Panc1 (cell line): Measurements from ENCODE around the gene UBFD1. TPM values are rescaled to one million over a fixed set of nuclear protein-coding genes. Genes with fewer than 3 reads are reported as not detected.
A peak's percentile ranks its signal among the peaks of the same experiment; 100 is the strongest.

ENCODE experiments used
- ATAC-seq: fragments of 200-7000 bp; cut with Tn5 transposase; 2 replicates; pipeline ENCODE4 v1.9.1; 2020; ENCODE audit warnings: mild to moderate bottlenecking, moderate library complexity
- BruUV-seq: library from RNA; stranded (reverse); fragments of 400-500 nt; replicated peaks from 2 replicates; lab custom pipeline; 2021; lab: Mats Ljungman, UMichigan
- CTCF ChIA-PET: fragments of 300-600 bp; sonication (Branson Sonifier 250); formaldehyde crosslinking; loops from one replicate; lab custom pipeline; 2022; ENCODE audit warnings: antibody characterized with exemption; lab: Charles Lee
- POLR2A ChIA-PET: fragments of 300-600 bp; sonication (Branson Sonifier 250); formaldehyde crosslinking; loops from one replicate; lab custom pipeline; 2022; ENCODE audit warnings: antibody characterized with exemption; lab: Charles Lee
- DNase-seq: peaks from one replicate; pipeline ENCODE4 v3.0.0-alpha.2; 2010; ENCODE audit warnings: low read depth, low spot score
- H3K27ac ChIP-seq: 2 replicates; pipeline ENCODE4 v1.5.1; 2011; ENCODE audit warnings: mild to moderate bottlenecking, low read length, inconsistent platforms
- H3K27me3 ChIP-seq: fragments of 200-500 bp; sonication (Bioruptor generic); 2 replicates; pipeline ENCODE4 v1.6.0; 2014; ENCODE audit warnings: low read length, inconsistent platforms; ENCODE audit not compliant: control insufficient read depth, insufficient read depth
- H3K36me3 ChIP-seq: fragments of 200-500 bp; sonication (Bioruptor generic); 2 replicates; pipeline ENCODE4 v1.5.1; 2014; ENCODE audit warnings: inconsistent platforms, mild to moderate bottlenecking, low read length, moderate library complexity; ENCODE audit not compliant: control insufficient read depth, insufficient read depth
- H3K4me1 ChIP-seq: 2 replicates; pipeline ENCODE4 v1.5.1; 2011; ENCODE audit warnings: inconsistent platforms, mild to moderate bottlenecking, low read length, moderate library complexity; ENCODE audit not compliant: control insufficient read depth, insufficient read depth
- H3K4me3 ChIP-seq, 2 experiments: 2 replicates each; pipeline ENCODE4 v1.5.1; 2011 to 2012; ENCODE audit warnings: low read depth in 2 of 2, low read length in 2 of 2, mild to moderate bottlenecking in 2 of 2, inconsistent platforms in 1 of 2, moderate library complexity in 1 of 2
- H3K9me3 ChIP-seq: fragments of 200-500 bp; sonication (Bioruptor generic); 2 replicates; pipeline ENCODE4 v1.5.1; 2014; ENCODE audit warnings: low read depth, mild to moderate bottlenecking, inconsistent platforms, low read length, moderate library complexity; ENCODE audit not compliant: control insufficient read depth, insufficient read depth
- POLR2AphosphoS5 ChIP-seq: IDR thresholded peaks from 2 replicates; pipeline ENCODE4 v1.6.1; 2012; ENCODE audit warnings: mild to moderate bottlenecking, low read depth, low read length, moderate library complexity
- REST ChIP-seq, 2 experiments: IDR thresholded peaks; 2 replicates each; pipeline ENCODE4 v1.6.1; 2011 to 2012; ENCODE audit warnings: low read depth in 2 of 2, control low read depth in 1 of 2, low read length in 1 of 2, mild to moderate bottlenecking in 1 of 2, moderate library complexity in 1 of 2; ENCODE audit not compliant: insufficient read depth in 1 of 2
- SIN3A ChIP-seq: IDR thresholded peaks from 2 replicates; pipeline ENCODE4 v1.6.1; 2012; ENCODE audit warnings: low read depth, mild to moderate bottlenecking, low read length, moderate library complexity, borderline replicate concordance; ENCODE audit not compliant: insufficient read depth
- TCF7L2 ChIP-seq: IDR thresholded peaks from 2 replicates; pipeline ENCODE4 v1.6.1; 2011; ENCODE audit warnings: mild to moderate bottlenecking, low read depth, low read length, inconsistent platforms
- in situ Hi-C: cut with HindIII; loops from 2 replicates; pipeline ENCODE4 v1.10.0; 2016; ENCODE audit warnings: low sequenced_read_pairs, low pct_unique_long_range_greater_than_20kb
- intact Hi-C: fragments of 100-400 bp; cut with micrococcal nuclease; formaldehyde crosslinking; loops from one replicate; pipeline ENCODE4 v1.10.0; 2022; ENCODE audit not compliant: unreplicated experiment
- total RNA-seq: library from RNA; stranded (reverse); gene quantifications from one replicate; pipeline ENCODE4 v1.2.1, GENCODE V29; 2021; ENCODE audit not compliant: unreplicated experiment
- TF ChIP-seq, protein P1 (sequence below): fragments of 450-650 bp; IDR thresholded peaks from 2 replicates; pipeline ENCODE4 v1.5.1; 2017; ENCODE audit warnings: mild to moderate bottlenecking

Gene UBFD1
- total RNA-seq, 1 experiment from 2014 or later: 102 TPM

DNA sequence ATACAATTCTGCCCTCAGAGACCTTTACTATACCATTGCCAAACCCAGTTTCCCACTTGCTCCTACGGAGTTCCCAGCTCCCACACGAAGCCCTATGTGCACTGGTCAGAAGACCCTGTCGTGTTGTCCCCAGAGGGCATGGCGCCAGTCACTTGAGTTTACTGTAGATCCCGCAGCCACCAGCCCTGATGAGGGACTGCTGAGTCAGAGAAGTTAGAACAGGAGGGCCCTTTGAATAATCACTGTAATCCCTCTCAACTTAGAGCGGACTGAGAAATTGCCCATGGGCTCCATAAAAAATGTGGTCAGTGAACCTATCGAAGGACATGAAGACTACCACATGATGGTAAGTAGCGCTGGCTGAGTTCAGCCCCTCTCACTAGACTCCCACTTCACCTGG, 9.2 kb downstream of the UBFD1 start:
- H3K27me3 ChIP-seq: no peaks in the 10 kb centered on the region

GRCh38 chr16:23567602-23568001, 10.1 kb downstream of the UBFD1 start:
- ChIA-PET CTCF (no interaction called here), POLR2A (no interaction called here)
- H3K27ac ChIP-seq: no peak overlapping the region
- intact Hi-C loops (no loop called here), in situ Hi-C loops (no loop called here)
- no peak overlapping the region for H3K4me3 ChIP-seq
- peaks cover 36% of the 10 kb centered on the region for H3K36me3 ChIP-seq
- BruUV-seq: no TSS peak
- H3K27me3 ChIP-seq: no peaks in the 10 kb centered on the region
- H3K4me1 ChIP-seq: no peaks in the 10 kb centered on the region
- ATAC-seq (peak; percentile 73), DNase-seq (no peak)
- no peaks in the 10 kb centered on the region for H3K9me3 ChIP-seq
- TF ChIP-seq POLR2AphosphoS5 (no peak), SIN3A (no peak), TCF7L2 (no peak), REST (IDR thresholded peaks at IDR 0.05; ENCODE audit: insufficient read depth in 1 of 2, low read depth in 2 of 2, low read length in 1 of 2) (no peak)
- TF ChIP-seq, protein P1, sequence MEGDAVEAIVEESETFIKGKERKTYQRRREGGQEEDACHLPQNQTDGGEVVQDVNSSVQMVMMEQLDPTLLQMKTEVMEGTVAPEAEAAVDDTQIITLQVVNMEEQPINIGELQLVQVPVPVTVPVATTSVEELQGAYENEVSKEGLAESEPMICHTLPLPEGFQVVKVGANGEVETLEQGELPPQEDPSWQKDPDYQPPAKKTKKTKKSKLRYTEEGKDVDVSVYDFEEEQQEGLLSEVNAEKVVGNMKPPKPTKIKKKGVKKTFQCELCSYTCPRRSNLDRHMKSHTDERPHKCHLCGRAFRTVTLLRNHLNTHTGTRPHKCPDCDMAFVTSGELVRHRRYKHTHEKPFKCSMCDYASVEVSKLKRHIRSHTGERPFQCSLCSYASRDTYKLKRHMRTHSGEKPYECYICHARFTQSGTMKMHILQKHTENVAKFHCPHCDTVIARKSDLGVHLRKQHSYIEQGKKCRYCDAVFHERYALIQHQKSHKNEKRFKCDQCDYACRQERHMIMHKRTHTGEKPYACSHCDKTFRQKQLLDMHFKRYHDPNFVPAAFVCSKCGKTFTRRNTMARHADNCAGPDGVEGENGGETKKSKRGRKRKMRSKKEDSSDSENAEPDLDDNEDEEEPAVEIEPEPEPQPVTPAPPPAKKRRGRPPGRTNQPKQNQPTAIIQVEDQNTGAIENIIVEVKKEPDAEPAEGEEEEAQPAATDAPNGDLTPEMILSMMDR: no peak

More for the DNA sequence above, 9.2 kb downstream of the UBFD1 start:
- TF ChIP-seq SIN3A (no peak), POLR2AphosphoS5 (no peak), REST (IDR thresholded peaks at IDR 0.05; ENCODE audit: insufficient read depth in 1 of 2, low read depth in 2 of 2, low read length in 1 of 2) (no peak), TCF7L2 (no peak)
- TF ChIP-seq, protein P1: no peak
- Histone ChIP-seq H3K4me3 (no peak overlapping the region), H3K27ac (no peak overlapping the region), H3K9me3 (no peaks in the 10 kb centered on the region), H3K4me1 (no peaks in the 10 kb centered on the region), H3K36me3 (peaks cover 40% of the 10 kb centered on the region)
- ATAC-seq (no peak), DNase-seq (no peak)
- BruUV-seq: no TSS peak
- intact Hi-C loops (no loop called here), in situ Hi-C loops (no loop called here)
- CTCF ChIA-PET: no interaction called here
- POLR2A ChIA-PET: no interaction called here
